PC-3 (cell line): ENCODE results near the gene LYL1. TPM values are rescaled to one million over a fixed set of nuclear protein-coding genes. Genes with fewer than 3 reads are reported as not detected.

Experiments used
- ATAC-seq: fragments of 200-7000 bp; cut with Tn5 transposase; 2 replicates; pipeline ENCODE4 v1.9.1; 2020; ENCODE audit warnings: mild to moderate bottlenecking, moderate library complexity
- BruUV-seq: library from RNA; stranded (reverse); fragments of 400-500 nt; replicated peaks from 2 replicates; lab custom pipeline; 2021; lab: Mats Ljungman, UMichigan
- CTCF ChIA-PET: fragments of 300-600 bp; sonication (Branson Sonifier 250); formaldehyde crosslinking; loops from one replicate; lab custom pipeline; 2022; ENCODE audit warnings: antibody characterized with exemption; lab: Charles Lee
- POLR2A ChIA-PET: fragments of 300-600 bp; sonication (Branson Sonifier 250); formaldehyde crosslinking; loops from one replicate; lab custom pipeline; 2022; ENCODE audit warnings: antibody characterized with exemption; ENCODE audit not compliant: unreplicated experiment; lab: Charles Lee
- DNase-seq: peaks from one replicate; pipeline ENCODE4 v3.0.0-alpha.2; 2015
- H2AFZ ChIP-seq: fragments of 300-600 bp; sonication (generic); 2 replicates; pipeline ENCODE4 v1.6.0; 2016; ENCODE audit warnings: antibody characterized with exemption, low read length
- H3F3A ChIP-seq: fragments of 300-600 bp; sonication (generic); one replicate; pipeline ENCODE4 v1.6.0; 2017; ENCODE audit warnings: antibody characterized with exemption, low read length, control low read depth, mild to moderate bottlenecking; ENCODE audit not compliant: unreplicated experiment
- H3K27ac ChIP-seq: fragments of 300-600 bp; sonication (generic); 2 replicates; pipeline ENCODE4 v1.5.1; 2016; ENCODE audit warnings: mild to moderate bottlenecking, low read length
- H3K27me3 ChIP-seq: fragments of 300-600 bp; sonication (generic); 2 replicates; pipeline ENCODE4 v1.6.1; 2016; ENCODE audit warnings: low read length, mixed read lengths
- H3K36me3 ChIP-seq: fragments of 300-600 bp; sonication (generic); 2 replicates; pipeline ENCODE4 v1.6.1; 2016; ENCODE audit warnings: low read depth, mixed run types, low read length, mixed read lengths
- H3K4me1 ChIP-seq: fragments of 300-600 bp; sonication (generic); 2 replicates; pipeline ENCODE4 v1.5.1; 2016; ENCODE audit warnings: low read length; ENCODE audit not compliant: insufficient read depth
- H3K4me2 ChIP-seq: fragments of 300-600 bp; sonication (generic); 2 replicates; pipeline ENCODE4 v1.6.0; 2016; ENCODE audit warnings: low read length
- H3K4me3 ChIP-seq: fragments of 300-600 bp; sonication (generic); 2 replicates; pipeline ENCODE4 v1.5.1; 2016; ENCODE audit warnings: mild to moderate bottlenecking, low read length, mixed read lengths
- H3K79me2 ChIP-seq: fragments of 300-600 bp; sonication (generic); 2 replicates; pipeline ENCODE4 v1.6.1; 2017; ENCODE audit warnings: low read length, mixed read lengths
- H3K9ac ChIP-seq: fragments of 300-600 bp; sonication (generic); 2 replicates; pipeline ENCODE4 v1.6.0; 2016; ENCODE audit warnings: mild to moderate bottlenecking, low read length
- H3K9me2 ChIP-seq: fragments of 300-600 bp; sonication (generic); replicated peaks from 2 replicates; pipeline ENCODE4 v1.6.1; 2016; ENCODE audit warnings: mixed run types, low read length, mixed read lengths
- H3K9me3 ChIP-seq: fragments of 300-600 bp; sonication (generic); 2 replicates; pipeline ENCODE4 v1.6.1; 2016; ENCODE audit warnings: low read length, mixed read lengths
- H4K20me1 ChIP-seq: fragments of 300-600 bp; sonication (generic); 2 replicates; pipeline ENCODE4 v1.6.1; 2016; ENCODE audit warnings: low read length, mixed read lengths
- CTCF ChIP-seq: fragments of 300-600 bp; sonication (generic); conservative IDR thresholded peaks from 2 replicates; pipeline ENCODE4 v1.5.1; 2017; ENCODE audit warnings: antibody characterized with exemption, low read depth, mild to moderate bottlenecking, low read length
- EZH2 ChIP-seq: fragments of 300-600 bp; sonication (generic); IDR thresholded peaks from one replicate; pipeline ENCODE4 v1.6.1; 2017; ENCODE audit warnings: antibody characterized with exemption, mild to moderate bottlenecking, low read length; ENCODE audit not compliant: unreplicated experiment
- EZH2phosphoT487 ChIP-seq: fragments of 300-600 bp; sonication (generic); IDR thresholded peaks from 2 replicates; pipeline ENCODE4 v1.6.1; 2018; ENCODE audit warnings: mild to moderate bottlenecking, antibody characterized with exemption, low read length, borderline replicate concordance
- intact Hi-C: fragments of 100-400 bp; cut with micrococcal nuclease; formaldehyde crosslinking; loops from 2 replicates; pipeline ENCODE4 v1.9.0; 2023
- total RNA-seq: library from RNA; depleted of rRNA; stranded (reverse); fragments of >200 nt; gene quantifications from 2 replicates; pipeline ENCODE4 v1.2.3, GENCODE V29; 2014

LYL1 gene
- total RNA-seq, 1 experiment from 2014 or later: 3.3 TPM

GRCh38 chr19:13060964-13061927, 41.4 kb downstream of the LYL1 start:
- DNase-seq (peak; percentile 95), ATAC-seq (peak; percentile 75)
- no peaks in the 10 kb centered on the region for H3K36me3 ChIP-seq
- POLR2A ChIA-PET: interaction anchor here (0.5 to 1.2 kb wide), 3 partner anchors 46 to 76 kb away, joined by 3 to 16 read pairs (median 3); no protein-coding TSS in a partner anchor
- H3K27ac ChIP-seq: peak overlapping the region; percentile 8; the same call in 1 of the 2 replicates
- H3K4me3 ChIP-seq: peak overlapping the region; percentile 65
- no TSS peak for BruUV-seq
- peaks cover 31% of the 10 kb centered on the region for H3K4me1 ChIP-seq
- H3K9me3 ChIP-seq: no peaks in the 10 kb centered on the region
- H3K9me2 ChIP-seq: no peaks in the 10 kb centered on the region
- H3F3A ChIP-seq: no peaks in the 10 kb centered on the region
- H4K20me1 ChIP-seq: no peaks in the 10 kb centered on the region
- CTCF ChIA-PET: interaction anchor here (0.6 to 2.2 kb wide), 20 partner anchors 10 to 96 kb away, joined by 3 to 16 read pairs (median 6); partner anchors contain the start of gene NFIX
- H2AFZ ChIP-seq: peak overlapping the region; percentile 90
- H3K4me2 ChIP-seq: peak overlapping the region; percentile 90
- TF ChIP-seq EZH2phosphoT487 (no peak), CTCF (peak; percentile 99), EZH2 (no peak)
- intact Hi-C loops: loop anchor here (1.0 kb wide), 2 partner anchors 27 to 78 kb away; no protein-coding TSS in a partner anchor
- no peaks in the 10 kb centered on the region for H3K27me3 ChIP-seq
- peaks cover 61% of the 10 kb centered on the region for H3K79me2 ChIP-seq
- peak overlapping the region; percentile 42 for H3K9ac ChIP-seq

- TF ChIP-seq EZH2phosphoT487: no peak
- TF ChIP-seq CTCF: no peak
- TF ChIP-seq EZH2: no peak
- Histone ChIP-seq H3K9me3 (no peaks in the 10 kb centered on the region), H4K20me1 (no peaks in the 10 kb centered on the region), H3K9ac (peak overlapping the region; percentile 42), H2AFZ (peak overlapping the region; percentile 90; the same call in 1 of the 2 replicates), H3K79me2 (peaks cover 67% of the 10 kb centered on the region), H3K4me3 (peak overlapping the region; percentile 65), H3K9me2 (no peaks in the 10 kb centered on the region), H3K27ac (peak overlapping the region; percentile 8; the same call in 1 of the 2 replicates), H3F3A (no peaks in the 10 kb centered on the region), H3K27me3 (no peaks in the 10 kb centered on the region), H3K4me1 (peaks cover 39% of the 10 kb centered on the region), H3K36me3 (no peaks in the 10 kb centered on the region), H3K4me2 (peak overlapping the region; percentile 90)
- intact Hi-C loops: no loop called here
- ChIA-PET POLR2A (interaction anchor here (0.5 to 1.2 kb wide), 5 partner anchors 12 to 169 kb away, joined by 3 to 16 read pairs (median 3); partner anchors contain the start of gene GCDH), CTCF (interaction anchor here (0.7 to 2.2 kb wide), 14 partner anchors 16 to 815 kb away, joined by 3 to 16 read pairs (median 6); no protein-coding TSS in a partner anchor)
- BruUV-seq: no TSS peak
- ATAC-seq: no peak
- no peak for DNase-seq
Observed at GRCh38 chr19:13060233-13060963, 42.3 kb downstream of the LYL1 start.
